LHCN-M2 (cell line): Measurements from ENCODE around the gene PLCXD1. TPM values are rescaled to one million over a fixed set of nuclear protein-coding genes. Genes with fewer than 3 reads are reported as not detected.
A peak's percentile ranks its signal among the peaks of the same experiment; 100 is the strongest.
"Not testable (repeated sequence)": the region's sequence is repeated elsewhere in the genome, so short reads cannot be mapped to it uniquely, and the experiment has no call there.

Source experiments
- DNase-seq: peaks from one replicate; pipeline ENCODE4 v3.0.0-alpha.2; 2012; ENCODE audit warnings: low read depth
- polyA plus RNA-seq: library from polyadenylated mRNA; unstranded; fragments of >200 nt; gene quantifications from one replicate; pipeline ENCODE4 v1.2.1, GENCODE V29; 2012; ENCODE audit warnings: missing spikeins
- total RNA-seq: library from RNA; depleted of rRNA; stranded (reverse); fragments of >200 nt; gene quantifications from 2 replicates; pipeline ENCODE4 v1.2.3, GENCODE V29; 2014; rRNA removed

The PLCXD1 gene
- total RNA-seq, result 14.0 and 14.3 TPM in 2 replicates
- 9.0 TPM for polyA plus RNA-seq

- DNase-seq, result no peak
Observed at GRCh38 chrX:281166-281999, at the start of gene PLCXD1. TSS of gene PLCXD1 (plus strand) at chrX:281381. CDS start at chrX:284188, 2,807 bp downstream.

GRCh38 chrX:231637-232277 lies 49.4 kb upstream of the PLCXD1 start:
- DNase-seq, result not testable (repeated sequence)

- not testable (repeated sequence) for DNase-seq
Observed at GRCh38 chrX:232278-232655, 48.9 kb upstream of the PLCXD1 start.

GRCh38 chrX:236201-236600 lies 45.0 kb upstream of the PLCXD1 start:
- not testable (repeated sequence) for DNase-seq

- DNase-seq, result no peak
Observed at GRCh38 chrX:250965-251364, 30.2 kb upstream of the PLCXD1 start.

GRCh38 chrX:251396-252243 lies 29.6 kb upstream of the PLCXD1 start:
- not testable (repeated sequence) for DNase-seq

- DNase-seq, result no peak
Observed at GRCh38 chrX:252244-252956, 28.8 kb upstream of the PLCXD1 start.

GRCh38 chrX:252957-253291 lies 28.3 kb upstream of the PLCXD1 start:
- DNase-seq, result no peak

- DNase-seq, result no peak
Observed at GRCh38 chrX:253451-254297, 27.5 kb upstream of the PLCXD1 start.

GRCh38 chrX:254630-255215 lies 26.5 kb upstream of the PLCXD1 start:
- no peak for DNase-seq

- DNase-seq, result no peak
Observed at GRCh38 chrX:255923-256331, 25.3 kb upstream of the PLCXD1 start.

- DNase-seq, result not testable (repeated sequence)
Observed at GRCh38 chrX:257054-257453, 24.1 kb upstream of the PLCXD1 start.

- DNase-seq, result no peak
Observed at GRCh38 chrX:257681-258289, 23.4 kb upstream of the PLCXD1 start.

GRCh38 chrX:258291-259040 lies 22.7 kb upstream of the PLCXD1 start:
- DNase-seq, result no peak

- DNase-seq, result no peak
Observed at GRCh38 chrX:259692-260355, 21.4 kb upstream of the PLCXD1 start.

- DNase-seq, result peak; percentile 34
Observed at GRCh38 chrX:261167-261918, 19.8 kb upstream of the PLCXD1 start.

- no peak for DNase-seq
Observed at GRCh38 chrX:261919-262352, 19.2 kb upstream of the PLCXD1 start.
